A673 (cell line): ENCODE measurements around the gene BMF. TPM values are rescaled to one million over a fixed set of nuclear protein-coding genes. Genes with fewer than 3 reads are reported as not detected.
A peak's percentile ranks its signal among the peaks of the same experiment; 100 is the strongest.

Experiments
- BruUV-seq: library from RNA; stranded (reverse); fragments of 400-500 nt; replicated peaks from 2 replicates; lab custom pipeline; 2021; lab: Mats Ljungman, UMichigan
- CTCF ChIA-PET: fragments of 300-600 bp; sonication (Branson Sonifier 250); formaldehyde crosslinking; loops from one replicate; lab custom pipeline; 2022; ENCODE audit warnings: antibody characterized with exemption; lab: Charles Lee
- POLR2A ChIA-PET: fragments of 300-600 bp; sonication (Branson Sonifier 250); formaldehyde crosslinking; loops from one replicate; lab custom pipeline; 2022; ENCODE audit warnings: antibody characterized with exemption; ENCODE audit not compliant: low non-redundant PET; lab: Charles Lee
- DNase-seq: peaks from one replicate; pipeline ENCODE4 v3.0.0-alpha.2; 2015; ENCODE audit warnings: low spot score
- H3K27ac ChIP-seq: fragments of 200-600 bp; sonication (generic); 2 replicates; pipeline ENCODE4 v1.5.1; 2016; ENCODE audit warnings: mixed run types, low read depth, mild to moderate bottlenecking, mixed read lengths, antibody characterized with exemption, low read length; ENCODE audit not compliant: poor library complexity, severe bottlenecking
- H3K27me3 ChIP-seq: fragments of 200-600 bp; sonication (generic); replicated peaks from 2 replicates; pipeline ENCODE4 v1.6.1; 2017; ENCODE audit warnings: mixed run types, low read depth, mild to moderate bottlenecking, mixed read lengths, antibody characterized with exemption, low read length; ENCODE audit not compliant: insufficient read depth, poor library complexity
- H3K36me3 ChIP-seq: fragments of 200-600 bp; sonication (generic); 2 replicates; pipeline ENCODE4 v1.6.1; 2016; ENCODE audit warnings: mixed run types, mild to moderate bottlenecking, mixed read lengths, antibody characterized with exemption, low read length; ENCODE audit not compliant: insufficient read depth, poor library complexity, severe bottlenecking
- H3K4me1 ChIP-seq: fragments of 200-600 bp; sonication (generic); 2 replicates; pipeline ENCODE4 v1.6.1; 2017; ENCODE audit warnings: mixed run types, mild to moderate bottlenecking, mixed read lengths, antibody characterized with exemption, low read length; ENCODE audit not compliant: insufficient read depth, poor library complexity, severe bottlenecking
- H3K4me3 ChIP-seq: fragments of 200-600 bp; sonication (generic); 2 replicates; pipeline ENCODE4 v1.5.1; 2016; ENCODE audit warnings: low read depth, mixed run types, mild to moderate bottlenecking, mixed read lengths, low read length; ENCODE audit not compliant: poor library complexity, severe bottlenecking
- H3K9me3 ChIP-seq: fragments of 200-600 bp; sonication (generic); 2 replicates; pipeline ENCODE4 v1.6.1; 2016; ENCODE audit warnings: mixed run types, low read depth, mild to moderate bottlenecking, mixed read lengths, antibody characterized with exemption, low read length; ENCODE audit not compliant: poor library complexity, severe bottlenecking
- CTCF ChIP-seq: fragments of 300-800, 200-600 bp; sonication (generic); conservative IDR thresholded peaks from 2 replicates; pipeline ENCODE4 v1.5.1; 2017; ENCODE audit warnings: low read depth, mild to moderate bottlenecking, antibody characterized with exemption, low read length, moderate library complexity, mixed read lengths
- EZH2 ChIP-seq: fragments of 200-600 bp; sonication (generic); IDR thresholded peaks from 2 replicates; pipeline ENCODE4 v1.6.1; 2017; ENCODE audit warnings: borderline replicate concordance, low read depth, mild to moderate bottlenecking, mixed read lengths, antibody characterized with exemption, low read length; ENCODE audit not compliant: poor library complexity, severe bottlenecking
- intact Hi-C: fragments of 100-400 bp; cut with micrococcal nuclease; formaldehyde crosslinking; loops from one replicate; pipeline ENCODE4 v1.10.0; 2022; ENCODE audit not compliant: unreplicated experiment
- total RNA-seq: library from RNA; stranded (reverse); gene quantifications from 2 replicates; pipeline ENCODE4 v1.2.3, GENCODE V29; 2021

The BMF gene
- total RNA-seq, 1 experiment from 2014 or later, result 18.5 TPM

GRCh38 chr15:40085266-40085665, 23.4 kb downstream of the BMF start:
- Histone ChIP-seq H3K36me3 (peaks cover 9% of the 10 kb centered on the region), H3K4me3 (no peak overlapping the region), H3K9me3 (no peaks in the 10 kb centered on the region), H3K27me3 (no peaks in the 10 kb centered on the region), H3K27ac (peak overlapping the region; percentile 96), H3K4me1 (peaks cover 87% of the 10 kb centered on the region)
- intact Hi-C loops, result no loop called here
- no peak for TF ChIP-seq EZH2
- TF ChIP-seq CTCF, result no peak
- POLR2A ChIA-PET, result interaction anchor here (1.0 kb wide), 1 partner anchor 22 kb away, joined by 4 read pairs; no protein-coding TSS in a partner anchor
- CTCF ChIA-PET, result no interaction called here
- DNase-seq, result no peak
- BruUV-seq, result no TSS peak

- CTCF ChIA-PET, result no interaction called here
- POLR2A ChIA-PET, result interaction anchor here (1.0 kb wide), 1 partner anchor 23 kb away, joined by 4 read pairs; no protein-coding TSS in a partner anchor
- BruUV-seq, result no TSS peak
- Histone ChIP-seq H3K4me3 (no peak overlapping the region), H3K36me3 (peaks cover 3% of the 10 kb centered on the region), H3K4me1 (peaks cover 83% of the 10 kb centered on the region), H3K27me3 (no peaks in the 10 kb centered on the region), H3K27ac (peak overlapping the region; percentile 96), H3K9me3 (no peaks in the 10 kb centered on the region)
- intact Hi-C loops, result no loop called here
- no peak for TF ChIP-seq EZH2
- TF ChIP-seq CTCF, result no peak
- no peak for DNase-seq
Observed at GRCh38 chr15:40084650-40085049, 24.0 kb downstream of the BMF start.

DNA sequence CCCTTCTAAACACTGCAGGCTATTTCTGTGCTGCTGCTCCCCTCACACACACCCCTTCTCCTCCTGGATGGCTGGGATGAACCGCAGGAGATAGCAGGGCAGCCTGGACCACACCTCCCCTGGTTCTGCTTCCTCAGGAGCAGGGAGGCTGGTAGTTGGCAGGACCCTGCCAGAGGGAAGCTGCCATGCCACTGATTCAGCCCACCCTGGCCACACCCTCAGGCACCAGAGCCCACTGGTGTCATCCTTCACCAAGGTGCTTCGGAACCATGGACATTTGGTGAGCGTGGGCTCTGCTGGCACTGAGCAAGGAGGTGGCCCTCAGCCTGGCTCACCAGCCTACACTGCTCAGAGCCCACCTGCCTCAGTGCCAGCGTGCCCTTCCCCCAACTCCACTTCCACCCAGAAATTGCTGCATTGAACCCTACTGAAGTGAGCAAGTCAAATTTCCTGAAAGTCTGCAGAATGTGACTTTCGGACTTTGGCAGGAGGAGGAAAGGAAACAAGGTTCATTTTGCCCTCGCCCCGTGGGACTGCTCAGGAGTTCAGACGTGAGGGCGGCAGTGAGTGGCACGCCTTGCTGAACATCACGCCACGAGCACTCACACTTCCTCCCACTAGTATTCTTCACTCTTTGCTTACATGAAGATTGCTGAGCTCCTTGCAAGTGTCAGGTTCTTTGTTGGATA, 26.3 kb downstream of the BMF start:
- Histone ChIP-seq H3K27me3 (no peaks in the 10 kb centered on the region), H3K27ac (peak overlapping the region; percentile 75), H3K36me3 (no peaks in the 10 kb centered on the region), H3K4me1 (peaks cover 78% of the 10 kb centered on the region), H3K4me3 (no peak overlapping the region), H3K9me3 (no peaks in the 10 kb centered on the region)
- POLR2A ChIA-PET, result no interaction called here
- no peak for TF ChIP-seq CTCF
- no peak for TF ChIP-seq EZH2
- BruUV-seq, result no TSS peak
- no peak for DNase-seq
- intact Hi-C loops, result no loop called here
- CTCF ChIA-PET, result interaction anchor here (0.8 to 1.1 kb wide), 2 partner anchors 10 to 37 kb away, joined by 3 read pairs; no protein-coding TSS in a partner anchor
